ENCODE results near the gene ST3GAL2.

- TF ChIP-seq FOXP4 (CRISPR knock-in tag; IDR thresholded peaks at IDR 0.05) (no peak), CTCF (IDR thresholded peaks at IDR 0.05) (no peak), FOXJ3 (CRISPR knock-in tag; IDR thresholded peaks at IDR 0.05; ENCODE audit: borderline replicate concordance) (no peak), NR2C2 (CRISPR knock-in tag; IDR thresholded peaks at IDR 0.05) (no peak), AR (CRISPR knock-in tag; IDR thresholded peaks at IDR 0.05) (no peak), TEAD4 (CRISPR knock-in tag; IDR thresholded peaks at IDR 0.05) (no peak), ERG (CRISPR knock-in tag; IDR thresholded peaks at IDR 0.05) (no peak), CBFB (CRISPR knock-in tag; IDR thresholded peaks at IDR 0.05; ENCODE audit: low read depth) (no peak), ZNF232 (CRISPR knock-in tag; IDR thresholded peaks at IDR 0.05) (no peak), CREB1 (CRISPR knock-in tag; IDR thresholded peaks at IDR 0.05) (no peak), ZNF263 (CRISPR knock-in tag; IDR thresholded peaks at IDR 0.05; ENCODE audit: low read depth) (no peak)
Measured at GRCh38 chr16:70432723-70433457, 6.0 kb downstream of the ST3GAL2 start.

Measured in WTC11 (cell line).